OCI-LY7 (cell line): ENCODE measurements around the gene CCDC127. TPM values are rescaled to one million over a fixed set of nuclear protein-coding genes. Genes with fewer than 3 reads are reported as not detected.

Experiments
- BruUV-seq: library from RNA; stranded (reverse); fragments of 400-500 nt; replicated peaks from 2 replicates; lab custom pipeline; 2021; lab: Mats Ljungman, UMichigan
- CTCF ChIA-PET: fragments of 300-600 bp; sonication (Branson Sonifier 250); formaldehyde crosslinking; loops from one replicate; lab custom pipeline; 2022; ENCODE audit warnings: antibody characterized with exemption; ENCODE audit not compliant: unreplicated experiment; lab: Charles Lee
- POLR2A ChIA-PET: fragments of 300-600 bp; sonication (Branson Sonifier 250); formaldehyde crosslinking; loops from one replicate; lab custom pipeline; 2022; ENCODE audit warnings: antibody characterized with exemption; lab: Charles Lee
- DNase-seq: peaks from one replicate; pipeline ENCODE4 v3.0.0-alpha.2; 2015; ENCODE audit warnings: low spot score
- H2AFZ ChIP-seq: fragments of 200-600 bp; sonication (generic), shearing (Covaris generic); 2 replicates; pipeline ENCODE4 v1.6.1; 2014; ENCODE audit warnings: mild to moderate bottlenecking, antibody characterized with exemption, low read length, moderate library complexity
- H3K27ac ChIP-seq: fragments of 200-600 bp; sonication (generic); 2 replicates; pipeline ENCODE4 v1.5.1; 2014; ENCODE audit warnings: mixed run types, low read depth, mild to moderate bottlenecking, moderate library complexity, low read length, inconsistent platforms; ENCODE audit not compliant: poor library complexity, severe bottlenecking
- H3K36me3 ChIP-seq: fragments of 200-600 bp; sonication (generic); 2 replicates; pipeline ENCODE4 v1.6.1; 2014; ENCODE audit warnings: mild to moderate bottlenecking, antibody characterized with exemption, low read length, moderate library complexity, mixed read lengths; ENCODE audit not compliant: insufficient read depth
- H3K4me1 ChIP-seq: fragments of 200-600 bp; sonication (generic); 2 replicates; pipeline ENCODE4 v1.5.1; 2014; ENCODE audit warnings: mild to moderate bottlenecking, low read length; ENCODE audit not compliant: insufficient read depth, poor library complexity, severe bottlenecking
- H3K4me2 ChIP-seq: fragments of 200-600 bp; sonication (generic); 2 replicates; pipeline ENCODE4 v1.6.1; 2014; ENCODE audit warnings: mild to moderate bottlenecking, low read length
- H3K4me3 ChIP-seq: fragments of 200-600 bp; sonication (generic); 2 replicates; pipeline ENCODE4 v1.5.1; 2014; ENCODE audit warnings: mild to moderate bottlenecking, low read depth, low read length; ENCODE audit not compliant: poor library complexity, severe bottlenecking
- H3K79me2 ChIP-seq: fragments of 200-600 bp; sonication (generic); 2 replicates; pipeline ENCODE4 v1.6.1; 2016; ENCODE audit warnings: low read depth, mild to moderate bottlenecking, low read length, moderate library complexity, mixed read lengths; ENCODE audit not compliant: insufficient read depth
- H3K9me2 ChIP-seq: fragments of 200-600 bp; sonication (generic); 2 replicates; pipeline ENCODE4 v1.6.1; 2016; ENCODE audit warnings: mild to moderate bottlenecking, low read length, mixed read lengths; ENCODE audit not compliant: insufficient read depth
- H3K9me3 ChIP-seq: fragments of 200-600 bp; sonication (generic); 2 replicates; pipeline ENCODE4 v1.6.1; 2014; ENCODE audit warnings: mild to moderate bottlenecking, mixed run types, low read length, mixed read lengths
- H4K20me1 ChIP-seq: fragments of 200-600 bp; sonication (generic); 2 replicates; pipeline ENCODE4 v1.6.1; 2014; ENCODE audit warnings: mild to moderate bottlenecking, antibody characterized with exemption, low read length, moderate library complexity, mixed read lengths; ENCODE audit not compliant: insufficient read depth
- CTCF ChIP-seq: fragments of 200-600 bp; sonication (generic); conservative IDR thresholded peaks from 2 replicates; pipeline ENCODE4 v1.5.1; 2014; ENCODE audit warnings: mild to moderate bottlenecking, antibody characterized with exemption, low read length, moderate library complexity, mixed read lengths
- EZH2phosphoT487 ChIP-seq: fragments of 200-600 bp; sonication (generic); IDR thresholded peaks from 2 replicates; pipeline ENCODE4 v1.6.1; 2018; ENCODE audit warnings: low read depth, borderline replicate concordance, mild to moderate bottlenecking, mixed run types, antibody characterized with exemption, low read length, moderate library complexity, mixed read lengths
- intact Hi-C: fragments of 100-400 bp; cut with micrococcal nuclease; formaldehyde crosslinking; loops from one replicate; pipeline ENCODE4 v1.10.0; 2022; ENCODE audit not compliant: unreplicated experiment
- total RNA-seq, 2 experiments: library from RNA; depleted of rRNA in 1 of 2; stranded (reverse); fragments of >200 nt in 1 of 2; shearing (Covaris generic) in 1 of 2; gene quantifications; 2 replicates each; pipeline ENCODE4 v1.2.3, GENCODE V29; 2014 to 2022

CCDC127 gene
- total RNA-seq, 2 experiments from 2014 or later: 10.8 to 12.4 TPM

GRCh38 chr5:200985-201384 is 17.0 kb downstream of the CCDC127 start:
- Histone ChIP-seq H3K9me2 (no peaks in the 10 kb centered on the region), H3K4me3 (peak overlapping the region; percentile 51), H3K4me2 (peak overlapping the region; percentile 77), H3K4me1 (peaks cover 48% of the 10 kb centered on the region), H3K36me3 (peaks cover 38% of the 10 kb centered on the region), H3K27ac (peak overlapping the region; percentile 93), H3K9me3 (no peaks in the 10 kb centered on the region), H3K79me2 (peaks cover 6% of the 10 kb centered on the region; the same call in 1 of the 2 replicates), H2AFZ (no peak overlapping the region), H4K20me1 (no peaks in the 10 kb centered on the region)
- ChIA-PET CTCF (interaction anchor here (0.6 to 1.9 kb wide), 2 partner anchors 10 to 18 kb away, joined by 5 read pairs; partner anchors contain the start of genes LRRC14B and SDHA), POLR2A (interaction anchor here (0.6 to 3.7 kb wide), 5 partner anchors 10 to 466 kb away, joined by 3 to 28 read pairs (median 3); partner anchors contain the start of genes LRRC14B and PDCD6)
- peak; percentile 89 for DNase-seq
- no TSS peak for BruUV-seq
- intact Hi-C loops: loop anchor here (1.0 kb wide), 2 partner anchors 10 to 17 kb away; partner anchors contain the start of genes CCDC127, LRRC14B and SDHA
- no peak for TF ChIP-seq CTCF
- TF ChIP-seq EZH2phosphoT487: no peak

DNA sequence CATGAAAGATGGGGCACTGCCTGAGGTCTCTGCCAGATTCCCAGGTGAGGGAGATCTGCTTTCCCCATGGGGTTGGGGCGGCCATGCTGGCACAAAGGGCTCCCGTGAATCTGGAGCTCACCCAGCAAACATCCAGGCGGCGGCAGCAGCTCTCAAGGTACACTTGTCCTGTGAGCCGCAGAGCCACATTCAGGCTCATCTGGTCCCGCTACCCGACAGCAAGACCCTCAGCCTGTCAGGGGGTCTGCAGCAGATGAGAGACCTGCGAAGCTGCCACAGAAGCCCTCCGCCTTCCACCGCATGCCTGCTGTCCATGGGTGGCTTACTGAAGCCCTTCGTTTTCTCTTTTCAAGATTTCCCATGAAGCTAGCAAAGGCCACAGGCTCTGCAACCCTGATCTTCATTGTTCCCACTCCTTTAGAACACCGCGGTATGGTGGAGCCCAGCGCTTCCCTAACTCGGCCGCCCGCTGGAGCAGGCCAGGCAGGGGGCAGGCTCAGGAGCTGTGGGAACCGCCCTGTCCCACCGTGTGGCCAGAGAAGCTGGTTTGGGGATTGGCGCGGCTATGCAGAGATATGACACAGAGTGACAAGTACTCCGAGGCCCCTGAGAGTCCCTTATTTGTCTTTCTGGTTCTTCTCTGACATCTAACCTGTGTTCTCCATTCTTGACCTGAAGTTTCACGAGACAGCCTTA is 17.9 kb downstream of the CCDC127 start:
- H3K9me3 ChIP-seq: no peaks in the 10 kb centered on the region
- H3K4me2 ChIP-seq: peak overlapping the region; percentile 77
- no peak overlapping the region for H2AFZ ChIP-seq
- POLR2A ChIA-PET: interaction anchor here (1.6 to 3.7 kb wide), 2 partner anchors 9 to 12 kb away, joined by 3 to 28 read pairs; partner anchors contain the start of gene LRRC14B
- H3K79me2 ChIP-seq: peaks cover 6% of the 10 kb centered on the region; the same call in 1 of the 2 replicates
- BruUV-seq: no TSS peak
- peaks cover 57% of the 10 kb centered on the region for H3K4me1 ChIP-seq
- intact Hi-C loops: no loop called here
- H3K4me3 ChIP-seq: peak overlapping the region; percentile 51
- H3K9me2 ChIP-seq: no peaks in the 10 kb centered on the region
- H3K27ac ChIP-seq: peak overlapping the region; percentile 93
- TF ChIP-seq EZH2phosphoT487 (no peak), CTCF (no peak)
- H4K20me1 ChIP-seq: no peaks in the 10 kb centered on the region
- CTCF ChIA-PET: interaction anchor here (0.7 kb wide), 1 partner anchor 9 kb away, joined by 3 read pairs; no protein-coding TSS in a partner anchor
- peaks cover 30% of the 10 kb centered on the region for H3K36me3 ChIP-seq
- no peak for DNase-seq
